ENCODE results near the gene AVL9.

The AVL9 gene

GRCh38 chr7:32500922-32501341 is 5.6 kb downstream of the AVL9 start:
- Histone ChIP-seq H3K4me3 (ENCODE audit: low read length) (no peak overlapping the region), H3F3A (ENCODE audit: control insufficient read depth, insufficient read depth) (no peaks in the 10 kb centered on the region), H3K27me3 (ENCODE audit: control insufficient read depth, low read length) (no peaks in the 10 kb centered on the region), H3K4me1 (ENCODE audit: control insufficient read depth, low read length) (peaks cover 27% of the 10 kb centered on the region), H3K4me2 (ENCODE audit: low read length) (peak overlapping the region; percentile 10), H3K27ac (ENCODE audit: low read depth, low read length) (no peak overlapping the region), H4K20me1 (ENCODE audit: control insufficient read depth, insufficient read depth, low read depth, low read length) (0 out of 2 replicates have a peak, but pooled peaks cover 9% of the 10 kb centered on the region), H3K36me3 (ENCODE audit: control insufficient read depth, low read length) (peaks cover 47% of the 10 kb centered on the region), H3K79me2 (ENCODE audit: control insufficient read depth, low read length) (peaks cover 98% of the 10 kb centered on the region), H3K9me3 (ENCODE audit: control insufficient read depth, insufficient read depth, low read length) (no peaks in the 10 kb centered on the region), H3K9me2 (replicated peaks; ENCODE audit: control insufficient read depth, low read length) (no peaks in the 10 kb centered on the region)
- TF ChIP-seq EZH2phosphoT487 (IDR thresholded peaks at IDR 0.05; ENCODE audit: borderline replicate concordance, low read length) (no peak), CTCF (IDR thresholded peaks at IDR 0.05; ENCODE audit: low read depth, low read length, poor library complexity, severe bottlenecking) (no peak)

GRCh38 chr7:32501522-32501921 is 6.2 kb downstream of the AVL9 start:
- H3F3A ChIP-seq (ENCODE audit: control insufficient read depth, insufficient read depth): no peaks in the 10 kb centered on the region
- H3K4me1 ChIP-seq (ENCODE audit: control insufficient read depth, low read length): peaks cover 25% of the 10 kb centered on the region
- TF ChIP-seq CTCF (IDR thresholded peaks at IDR 0.05; ENCODE audit: low read depth, low read length, poor library complexity, severe bottlenecking) (no peak), EZH2phosphoT487 (IDR thresholded peaks at IDR 0.05; ENCODE audit: borderline replicate concordance, low read length) (no peak)
- peak overlapping the region; percentile 10; the same call in 1 of the 2 replicates for H3K4me2 ChIP-seq (ENCODE audit: low read length)
- H3K79me2 ChIP-seq (ENCODE audit: control insufficient read depth, low read length): peaks cover 97% of the 10 kb centered on the region
- no peak overlapping the region for H3K27ac ChIP-seq (ENCODE audit: low read depth, low read length)
- H3K27me3 ChIP-seq (ENCODE audit: control insufficient read depth, low read length): no peaks in the 10 kb centered on the region
- no peaks in the 10 kb centered on the region for H3K9me3 ChIP-seq (ENCODE audit: control insufficient read depth, insufficient read depth, low read length)
- H3K36me3 ChIP-seq (ENCODE audit: control insufficient read depth, low read length): peaks cover 45% of the 10 kb centered on the region
- H4K20me1 ChIP-seq (ENCODE audit: control insufficient read depth, insufficient read depth, low read depth, low read length): 0 out of 2 replicates have a peak, but pooled peaks cover 3% of the 10 kb centered on the region
- no peak overlapping the region for H3K4me3 ChIP-seq (ENCODE audit: low read length)
- no peaks in the 10 kb centered on the region for H3K9me2 ChIP-seq (replicated peaks; ENCODE audit: control insufficient read depth, low read length)

- TF ChIP-seq EZH2phosphoT487 (IDR thresholded peaks at IDR 0.05; ENCODE audit: borderline replicate concordance, low read length) (no peak), CTCF (IDR thresholded peaks at IDR 0.05; ENCODE audit: low read depth, low read length, poor library complexity, severe bottlenecking) (no peak)
- no peak overlapping the region for H3K4me2 ChIP-seq (ENCODE audit: low read length)
- H3K27ac ChIP-seq (ENCODE audit: low read depth, low read length): no peak overlapping the region
- H3K27me3 ChIP-seq (ENCODE audit: control insufficient read depth, low read length): no peaks in the 10 kb centered on the region
- H4K20me1 ChIP-seq (ENCODE audit: control insufficient read depth, insufficient read depth, low read depth, low read length): no peaks in the 10 kb centered on the region
- peaks cover 15% of the 10 kb centered on the region for H3K4me1 ChIP-seq (ENCODE audit: control insufficient read depth, low read length)
- H3K79me2 ChIP-seq (ENCODE audit: control insufficient read depth, low read length): peaks cover 97% of the 10 kb centered on the region
- H3K9me2 ChIP-seq (replicated peaks; ENCODE audit: control insufficient read depth, low read length): no peaks in the 10 kb centered on the region
- H3F3A ChIP-seq (ENCODE audit: control insufficient read depth, insufficient read depth): no peaks in the 10 kb centered on the region
- H3K9me3 ChIP-seq (ENCODE audit: control insufficient read depth, insufficient read depth, low read length): no peaks in the 10 kb centered on the region
- no peak overlapping the region for H3K4me3 ChIP-seq (ENCODE audit: low read length)
- peaks cover 43% of the 10 kb centered on the region for H3K36me3 ChIP-seq (ENCODE audit: control insufficient read depth, low read length)
Observed at GRCh38 chr7:32502728-32503127, 7.4 kb downstream of the AVL9 start.

Data from DOHH2 (cell line).